Measurements from ENCODE around the gene SPEM2.
A peak's percentile ranks its signal among the peaks of the same experiment; 100 is the strongest.
"Not testable (repeated sequence)": the region's sequence is repeated elsewhere in the genome, so short reads cannot be mapped to it uniquely, and the experiment has no call there.

Gene SPEM2

GRCh38 chr17:7471729-7472128 lies 46.3 kb downstream of the SPEM2 start:
- no peak for TF ChIP-seq CTCF (conservative IDR thresholded peaks at IDR 0.05; ENCODE audit: low read depth)
- CTCF ChIA-PET: no interaction called here

GRCh38 chr17:7474767-7475166 lies 49.4 kb downstream of the SPEM2 start:
- peak overlapping the region; percentile 99 for H3K27ac ChIP-seq
- DNase-seq (ENCODE audit: low spot score): not testable (repeated sequence)
- ChIA-PET CTCF (interaction anchor here (0.6 to 4.0 kb wide), 3 partner anchors 12 to 38 kb away, joined by 3 to 19 read pairs (median 5); partner anchors contain the start of gene CHRNB1), POLR2A (ENCODE audit: low non-redundant PET) (interaction anchor here (0.6 to 0.7 kb wide), 2 partner anchors 74 to 114 kb away, joined by 7 to 15 read pairs; no protein-coding TSS in a partner anchor)

More at GRCh38 chr17:7471729-7472128, 46.3 kb downstream of the SPEM2 start:
- no peak for DNase-seq (ENCODE audit: low spot score)
- H3K27ac ChIP-seq: peak overlapping the region; percentile 35
- POLR2A ChIA-PET (ENCODE audit: low non-redundant PET): interaction anchor here (0.6 kb wide), 1 partner anchor 83 kb away, joined by 5 read pairs; no protein-coding TSS in a partner anchor

GRCh38 chr17:7475764-7476422 lies 50.5 kb downstream of the SPEM2 start:
- CTCF ChIA-PET: interaction anchor here (0.7 to 4.0 kb wide), 4 partner anchors 13 to 39 kb away, joined by 3 to 19 read pairs (median 4); no protein-coding TSS in a partner anchor
- POLR2A ChIA-PET (ENCODE audit: low non-redundant PET): interaction anchor here (0.6 to 1.2 kb wide), 3 partner anchors 12 to 114 kb away, joined by 4 to 5 read pairs (median 4); partner anchors contain the start of gene SOX15
- no peak for TF ChIP-seq CTCF (conservative IDR thresholded peaks at IDR 0.05; ENCODE audit: low read depth)
- DNase-seq (ENCODE audit: low spot score): peak; percentile 41
- H3K27ac ChIP-seq: peak overlapping the region; percentile 99

GRCh38 chr17:7476494-7476893 lies 51.1 kb downstream of the SPEM2 start:
- DNase-seq (ENCODE audit: low spot score): peak; percentile 89
- ChIA-PET POLR2A (ENCODE audit: low non-redundant PET) (interaction anchor here (0.5 to 1.2 kb wide), 4 partner anchors 11 to 113 kb away, joined by 3 to 5 read pairs (median 4); partner anchors contain the start of gene SOX15), CTCF (interaction anchor here (0.7 to 4.0 kb wide), 3 partner anchors 25 to 40 kb away, joined by 3 to 19 read pairs (median 4); no protein-coding TSS in a partner anchor)
- no peak for TF ChIP-seq CTCF (conservative IDR thresholded peaks at IDR 0.05; ENCODE audit: low read depth)
- H3K27ac ChIP-seq: peak overlapping the region; percentile 99

- no peak for TF ChIP-seq CTCF (conservative IDR thresholded peaks at IDR 0.05; ENCODE audit: low read depth)
- POLR2A ChIA-PET (ENCODE audit: low non-redundant PET): interaction anchor here (0.5 to 0.6 kb wide), 2 partner anchors 18 to 28 kb away, joined by 3 to 5 read pairs; no protein-coding TSS in a partner anchor
- H3K27ac ChIP-seq: peak overlapping the region; percentile 99
- CTCF ChIA-PET: interaction anchor here (0.7 to 4.0 kb wide), 2 partner anchors 25 to 40 kb away, joined by 4 to 19 read pairs; no protein-coding TSS in a partner anchor
- DNase-seq (ENCODE audit: low spot score): no peak
Measured at GRCh38 chr17:7476951-7477350, 51.5 kb downstream of the SPEM2 start.
